Smooth muscle cell (in vitro differentiated cells): ENCODE measurements around the gene TESK2. TPM values are rescaled to one million over a fixed set of nuclear protein-coding genes. Genes with fewer than 3 reads are reported as not detected.

Experiments
- DNase-seq: peaks from one replicate; lab custom pipeline; 2025; ENCODE audit not compliant: unreplicated experiment; lab: John Stamatoyannopoulos, UW
- H2AFZ ChIP-seq: fragments of 200-600 bp; sonication (generic); 2 replicates; pipeline ENCODE4 v1.6.0; 2016; ENCODE audit warnings: antibody characterized with exemption, low read depth, mild to moderate bottlenecking
- H3F3A ChIP-seq: fragments of 200-600 bp; sonication (generic); 2 replicates; pipeline ENCODE4 v1.6.0; 2017; ENCODE audit warnings: antibody characterized with exemption, low read depth
- H3K27ac ChIP-seq: fragments of 200-600 bp; sonication (generic); 2 replicates; pipeline ENCODE4 v1.5.1; 2016; ENCODE audit warnings: low read depth, mild to moderate bottlenecking
- H3K27me3 ChIP-seq: fragments of 200-600 bp; sonication (generic); 2 replicates; pipeline ENCODE4 v1.6.1; 2016; ENCODE audit warnings: low read depth, mild to moderate bottlenecking
- H3K36me3 ChIP-seq: fragments of 200-600 bp; sonication (generic); 2 replicates; pipeline ENCODE4 v1.5.1; 2016; ENCODE audit warnings: low read depth
- H3K4me1 ChIP-seq: fragments of 200-600 bp; sonication (generic); 2 replicates; pipeline ENCODE4 v1.5.1; 2016; ENCODE audit warnings: low read depth
- H3K4me2 ChIP-seq: fragments of 200-600 bp; sonication (generic); 2 replicates; pipeline ENCODE4 v1.6.0; 2016; ENCODE audit warnings: mild to moderate bottlenecking
- H3K4me3 ChIP-seq: fragments of 200-600 bp; sonication (generic); 2 replicates; pipeline ENCODE4 v1.5.1; 2016; ENCODE audit warnings: mild to moderate bottlenecking
- H3K79me2 ChIP-seq: fragments of 200-600 bp; sonication (generic); 2 replicates; pipeline ENCODE4 v1.6.0; 2016; ENCODE audit warnings: low read depth, mild to moderate bottlenecking
- H3K9ac ChIP-seq: fragments of 200-600 bp; sonication (generic); 2 replicates; pipeline ENCODE4 v1.6.0; 2016; ENCODE audit warnings: low read depth
- H3K9me3 ChIP-seq: fragments of 200-600 bp; sonication (generic); replicated peaks from 2 replicates; pipeline ENCODE4 v1.5.1; 2016; ENCODE audit warnings: low read depth
- H4K20me1 ChIP-seq: fragments of 200-600 bp; sonication (generic); 2 replicates; pipeline ENCODE4 v1.6.0; 2016; ENCODE audit warnings: low read depth
- WGBS: methylation state at CpG from one replicate; pipeline ENCODE4 v1.1.7; 2016; ENCODE audit warnings: low lambda C conversion rate; 5-methylcytosine and 5-hydroxymethylcytosine counted together
- polyA plus RNA-seq: library from polyadenylated mRNA; unstranded; fragments of >200 nt; fragmentation: Nextera tagmentation; extraction: Ambion mirVana; gene quantifications from 2 replicates; pipeline ENCODE4 v1.2.1, GENCODE V29; 2016
- total RNA-seq: library from RNA; depleted of rRNA; stranded (reverse); fragments of >200 nt; gene quantifications from 2 replicates; pipeline ENCODE4 v1.2.3, GENCODE V29; 2014
- TF ChIP-seq, protein P1 (sequence below): fragments of 200-600 bp; sonication (generic); IDR thresholded peaks from 2 replicates; pipeline ENCODE4 v1.5.1; 2017; ENCODE audit warnings: borderline replicate concordance, mild to moderate bottlenecking, antibody characterized with exemption; ENCODE audit not compliant: insufficient read depth, poor library complexity, severe bottlenecking

TESK2 gene
- total and polyA plus RNA-seq, 2 experiments from 2014 or later: 1.3 to 4.3 TPM

DNA sequence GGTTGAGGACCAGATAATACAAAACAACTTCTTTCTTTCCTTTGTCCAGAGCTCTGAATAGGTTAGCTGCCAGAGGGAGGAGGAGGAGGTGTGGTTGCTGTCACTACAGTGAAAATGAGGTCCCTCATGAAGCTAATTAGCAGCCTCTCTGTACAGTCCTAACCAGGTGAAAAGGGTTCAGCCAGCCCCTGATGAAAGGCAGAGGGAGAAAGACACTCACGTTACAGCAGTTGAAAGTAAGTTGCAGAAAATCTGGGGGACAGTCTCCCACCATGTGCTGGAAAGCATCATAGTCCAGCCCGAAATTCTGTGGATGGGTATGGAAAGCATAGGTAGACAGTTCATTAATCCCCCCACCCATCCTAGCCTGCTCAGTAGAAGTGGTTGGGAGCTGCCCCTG lies 144.5 kb downstream of the TESK2 start:
- Histone ChIP-seq H3K4me1 (peaks cover 1% of the 10 kb centered on the region), H3K27me3 (no peaks in the 10 kb centered on the region), H3F3A (no peaks in the 10 kb centered on the region), H3K9me3 (no peaks in the 10 kb centered on the region), H3K4me3 (no peak overlapping the region), H3K36me3 (no peaks in the 10 kb centered on the region), H3K27ac (no peak overlapping the region), H3K79me2 (no peaks in the 10 kb centered on the region), H4K20me1 (no peaks in the 10 kb centered on the region), H3K4me2 (no peak overlapping the region), H3K9ac (no peak overlapping the region), H2AFZ (no peak overlapping the region)
- TF ChIP-seq, protein P1, sequence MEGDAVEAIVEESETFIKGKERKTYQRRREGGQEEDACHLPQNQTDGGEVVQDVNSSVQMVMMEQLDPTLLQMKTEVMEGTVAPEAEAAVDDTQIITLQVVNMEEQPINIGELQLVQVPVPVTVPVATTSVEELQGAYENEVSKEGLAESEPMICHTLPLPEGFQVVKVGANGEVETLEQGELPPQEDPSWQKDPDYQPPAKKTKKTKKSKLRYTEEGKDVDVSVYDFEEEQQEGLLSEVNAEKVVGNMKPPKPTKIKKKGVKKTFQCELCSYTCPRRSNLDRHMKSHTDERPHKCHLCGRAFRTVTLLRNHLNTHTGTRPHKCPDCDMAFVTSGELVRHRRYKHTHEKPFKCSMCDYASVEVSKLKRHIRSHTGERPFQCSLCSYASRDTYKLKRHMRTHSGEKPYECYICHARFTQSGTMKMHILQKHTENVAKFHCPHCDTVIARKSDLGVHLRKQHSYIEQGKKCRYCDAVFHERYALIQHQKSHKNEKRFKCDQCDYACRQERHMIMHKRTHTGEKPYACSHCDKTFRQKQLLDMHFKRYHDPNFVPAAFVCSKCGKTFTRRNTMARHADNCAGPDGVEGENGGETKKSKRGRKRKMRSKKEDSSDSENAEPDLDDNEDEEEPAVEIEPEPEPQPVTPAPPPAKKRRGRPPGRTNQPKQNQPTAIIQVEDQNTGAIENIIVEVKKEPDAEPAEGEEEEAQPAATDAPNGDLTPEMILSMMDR: no peak
- DNase-seq: no peak
- WGBS: 94% methylated on average over 2 of the region's 2 CpGs

DNA sequence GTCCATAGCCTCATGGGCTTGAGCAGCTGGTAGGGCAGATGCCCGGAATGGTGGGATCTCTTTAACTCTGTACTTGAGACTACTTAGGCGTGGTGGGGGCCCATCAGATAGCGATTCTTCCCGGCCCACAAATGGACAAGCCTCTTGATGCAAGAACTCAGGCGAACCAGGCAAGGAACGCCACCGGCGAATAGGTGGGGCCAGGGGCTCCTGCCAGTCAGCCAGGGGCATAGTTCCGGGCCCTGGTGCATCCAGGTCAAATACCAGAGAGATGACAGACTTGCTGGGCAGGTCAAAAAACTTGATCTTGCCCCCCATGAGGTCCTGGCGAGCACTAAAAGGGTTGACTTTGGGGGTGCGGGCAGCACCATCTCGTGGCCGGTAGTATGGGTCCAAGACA lies 145.9 kb downstream of the TESK2 start:
- no peak overlapping the region for H3K9ac ChIP-seq
- no peaks in the 10 kb centered on the region for H3K36me3 ChIP-seq
- peaks cover 6% of the 10 kb centered on the region for H3K79me2 ChIP-seq
- no peak overlapping the region for H3K4me2 ChIP-seq
- H3K4me1 ChIP-seq: peaks cover 10% of the 10 kb centered on the region
- no peak overlapping the region for H3K27ac ChIP-seq
- H4K20me1 ChIP-seq: no peaks in the 10 kb centered on the region
- no peaks in the 10 kb centered on the region for H3F3A ChIP-seq
- no peak overlapping the region for H2AFZ ChIP-seq
- H3K4me3 ChIP-seq: no peak overlapping the region
- H3K9me3 ChIP-seq: no peaks in the 10 kb centered on the region
- no peak for DNase-seq
- no peaks in the 10 kb centered on the region for H3K27me3 ChIP-seq
- 96% methylated on average over 13 of the region's 13 CpGs for WGBS
- TF ChIP-seq, protein P1: no peak

DNA sequence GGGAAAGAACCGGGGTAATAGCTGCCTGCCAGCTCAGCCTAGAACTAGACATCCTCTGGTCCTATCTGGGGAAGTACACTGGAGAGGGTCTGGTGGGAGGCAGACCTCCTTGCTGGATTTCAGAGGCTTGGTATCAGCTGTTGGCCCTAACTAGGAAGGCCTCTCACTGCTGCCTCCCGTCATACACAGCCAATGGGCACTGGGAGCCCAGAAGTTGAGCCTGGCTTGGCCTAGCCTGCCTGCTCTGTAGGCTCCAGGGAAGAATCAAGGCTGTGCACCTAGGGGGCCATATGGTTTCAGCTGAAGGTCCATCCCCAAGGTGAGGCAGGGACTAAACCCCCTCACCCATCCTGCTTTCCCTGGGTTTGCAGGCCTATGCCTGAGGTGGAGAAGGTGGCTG lies 146.5 kb downstream of the TESK2 start:
- 98% methylated on average over 2 of the region's 2 CpGs for WGBS
- Histone ChIP-seq H3K27ac (no peak overlapping the region), H3K4me3 (no peak overlapping the region), H3K9ac (no peak overlapping the region), H2AFZ (no peak overlapping the region), H3K4me2 (no peak overlapping the region), H3F3A (no peaks in the 10 kb centered on the region), H4K20me1 (no peaks in the 10 kb centered on the region), H3K79me2 (peaks cover 6% of the 10 kb centered on the region), H3K4me1 (peaks cover 10% of the 10 kb centered on the region), H3K9me3 (no peaks in the 10 kb centered on the region), H3K36me3 (no peaks in the 10 kb centered on the region), H3K27me3 (no peaks in the 10 kb centered on the region)
- TF ChIP-seq, protein P1: no peak
- no peak for DNase-seq

DNA sequence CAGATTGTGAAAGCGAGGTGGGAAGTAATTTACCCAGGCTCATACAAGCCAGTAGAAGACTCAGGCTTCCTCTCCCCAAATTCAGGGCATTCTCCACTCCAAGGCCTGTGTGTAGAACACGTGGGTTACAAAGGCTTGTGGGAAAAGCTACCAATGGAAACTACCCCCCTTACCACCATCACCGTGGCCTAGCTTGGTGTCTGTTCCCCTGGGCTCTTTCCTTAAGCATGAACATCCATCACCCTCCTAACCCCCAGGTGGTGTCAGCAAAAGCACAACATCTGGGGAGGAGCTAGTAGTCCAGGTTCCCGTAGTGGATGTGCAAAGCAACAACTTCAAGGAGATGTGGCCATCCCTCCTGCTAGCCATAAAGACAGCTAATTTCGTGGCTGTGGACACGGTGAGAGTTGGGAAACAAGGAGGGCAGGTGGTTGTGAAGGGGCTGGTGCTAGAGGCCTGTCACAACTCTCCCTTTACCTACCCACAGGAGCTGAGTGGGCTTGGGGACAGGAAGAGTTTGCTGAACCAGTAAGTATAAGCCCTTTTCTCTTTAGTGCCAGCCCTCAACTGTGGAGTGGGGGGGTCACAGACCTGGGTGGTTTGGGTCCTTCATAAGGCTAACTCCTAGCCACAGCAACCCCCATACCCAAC lies 150.0 kb downstream of the TESK2 start:
- Histone ChIP-seq H3K27ac (peak overlapping the region; percentile 78), H2AFZ (peak overlapping the region; percentile 80), H3K4me3 (peak overlapping the region; percentile 72), H3K4me2 (peak overlapping the region; percentile 89), H4K20me1 (no peaks in the 10 kb centered on the region), H3K27me3 (no peaks in the 10 kb centered on the region), H3F3A (no peaks in the 10 kb centered on the region), H3K9me3 (no peaks in the 10 kb centered on the region), H3K9ac (peak overlapping the region; percentile 57), H3K4me1 (peaks cover 13% of the 10 kb centered on the region), H3K79me2 (peaks cover 6% of the 10 kb centered on the region), H3K36me3 (no peaks in the 10 kb centered on the region)
- TF ChIP-seq, protein P1: no peak
- 52% methylated on average over 6 of the region's 6 CpGs for WGBS
- no peak for DNase-seq
